ENCODE results near the gene HIGD2B. TPM values are rescaled to one million over a fixed set of nuclear protein-coding genes. Genes with fewer than 3 reads are reported as not detected.
"Not testable (repeated sequence)": the region's sequence is repeated elsewhere in the genome, so short reads cannot be mapped to it uniquely, and the experiment has no call there.

Gene HIGD2B
- total and polyA plus RNA-seq, 8 donors, result 0.24 TPM; not detected in 7

DNA sequence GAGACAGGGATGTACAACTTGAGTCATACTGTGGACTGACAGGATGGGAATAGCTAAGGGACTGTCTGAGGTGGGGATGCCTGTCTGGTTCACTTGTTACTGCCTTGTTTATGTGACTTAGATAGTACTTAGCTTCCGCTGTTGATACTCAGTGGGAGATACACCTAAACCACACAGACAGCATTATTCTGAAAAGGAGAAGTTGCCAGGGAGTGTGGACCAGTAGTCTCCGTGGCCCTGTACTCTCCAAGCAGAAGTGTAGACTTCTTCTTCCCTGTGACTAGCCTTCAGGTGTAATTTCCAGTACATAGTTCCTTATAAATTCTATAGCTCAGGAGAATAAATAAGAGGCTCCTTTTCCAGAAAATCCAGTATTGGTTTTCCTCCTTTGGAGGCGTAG is 5.1 kb downstream of the HIGD2B start:
- ATAC-seq (no peak), DNase-seq (no peak)
- intact Hi-C loops (cut with DNase I), result no loop called here
- no peaks in the 10 kb centered on the region for H3K9me3 ChIP-seq
- H3K4me1 ChIP-seq, result peaks cover 4 to 7% of the 10 kb centered on the region in 2 donors
- TF ChIP-seq, protein P1, sequence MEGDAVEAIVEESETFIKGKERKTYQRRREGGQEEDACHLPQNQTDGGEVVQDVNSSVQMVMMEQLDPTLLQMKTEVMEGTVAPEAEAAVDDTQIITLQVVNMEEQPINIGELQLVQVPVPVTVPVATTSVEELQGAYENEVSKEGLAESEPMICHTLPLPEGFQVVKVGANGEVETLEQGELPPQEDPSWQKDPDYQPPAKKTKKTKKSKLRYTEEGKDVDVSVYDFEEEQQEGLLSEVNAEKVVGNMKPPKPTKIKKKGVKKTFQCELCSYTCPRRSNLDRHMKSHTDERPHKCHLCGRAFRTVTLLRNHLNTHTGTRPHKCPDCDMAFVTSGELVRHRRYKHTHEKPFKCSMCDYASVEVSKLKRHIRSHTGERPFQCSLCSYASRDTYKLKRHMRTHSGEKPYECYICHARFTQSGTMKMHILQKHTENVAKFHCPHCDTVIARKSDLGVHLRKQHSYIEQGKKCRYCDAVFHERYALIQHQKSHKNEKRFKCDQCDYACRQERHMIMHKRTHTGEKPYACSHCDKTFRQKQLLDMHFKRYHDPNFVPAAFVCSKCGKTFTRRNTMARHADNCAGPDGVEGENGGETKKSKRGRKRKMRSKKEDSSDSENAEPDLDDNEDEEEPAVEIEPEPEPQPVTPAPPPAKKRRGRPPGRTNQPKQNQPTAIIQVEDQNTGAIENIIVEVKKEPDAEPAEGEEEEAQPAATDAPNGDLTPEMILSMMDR (IDR thresholded peaks at IDR 0.05), result no peak
- no peaks in the 10 kb centered on the region for H3K36me3 ChIP-seq
- no peak overlapping the region for H3K27ac ChIP-seq
- H3K27me3 ChIP-seq, result peaks cover 17 to 38% of the 10 kb centered on the region in 2 donors
- H3K4me3 ChIP-seq, result no peak overlapping the region

DNA sequence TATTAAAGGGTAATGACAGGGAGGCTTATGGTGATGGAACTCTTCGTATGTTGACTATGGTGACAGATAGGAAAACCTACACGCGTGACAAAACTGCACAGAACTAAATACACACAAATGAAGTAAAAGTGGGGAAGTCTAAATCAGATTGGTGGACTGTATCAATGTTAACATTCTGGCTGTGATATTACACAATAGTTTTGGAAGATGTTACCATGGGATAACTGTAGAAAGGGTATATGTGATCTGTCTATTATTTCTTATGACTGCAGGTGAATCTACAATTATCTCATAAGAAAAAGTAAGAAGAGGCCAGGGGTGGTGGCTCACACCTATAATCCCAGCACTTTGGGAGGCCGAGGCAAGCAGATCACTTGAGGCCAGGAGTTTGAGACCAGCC is 9.1 kb downstream of the HIGD2B start:
- Histone ChIP-seq H3K27me3 (peaks cover 17 to 69% of the 10 kb centered on the region in 2 donors), H3K36me3 (no peaks in the 10 kb centered on the region), H3K4me3 (no peak overlapping the region), H3K9me3 (no peaks in the 10 kb centered on the region), H3K27ac (no peak overlapping the region), H3K4me1 (no peaks in the 10 kb centered on the region)
- DNase-seq (no peak), ATAC-seq (no peak)
- TF ChIP-seq, protein P1 (IDR thresholded peaks at IDR 0.05), result no peak
- intact Hi-C loops (cut with DNase I), result no loop called here

DNA sequence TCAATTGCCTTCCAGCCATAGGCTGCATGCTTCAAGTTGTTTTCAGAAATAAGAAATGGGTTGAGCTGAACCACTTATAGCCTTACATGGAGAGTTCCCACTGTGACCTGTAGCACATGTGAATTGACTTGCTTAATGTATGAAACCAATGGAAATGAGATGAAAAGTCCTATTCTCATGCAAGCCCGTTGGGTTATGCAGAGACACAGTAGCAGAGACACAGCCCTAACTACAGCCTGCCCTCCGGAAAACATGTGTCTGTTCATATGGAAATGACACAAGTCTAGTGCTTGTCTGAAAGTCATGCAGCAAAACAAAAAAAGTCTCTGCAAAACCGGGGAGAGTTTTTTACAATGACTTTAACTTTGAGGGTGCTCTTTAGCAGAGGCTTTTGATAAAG is 14.5 kb downstream of the HIGD2B start:
- peaks cover 0 to 36% of the 10 kb centered on the region in 2 donors for H3K27me3 ChIP-seq
- no peaks in the 10 kb centered on the region for H3K36me3 ChIP-seq
- H3K27ac ChIP-seq, result no peak overlapping the region
- DNase-seq (no peak), ATAC-seq (no peak)
- intact Hi-C loops (cut with DNase I), result no loop called here
- H3K4me3 ChIP-seq, result no peak overlapping the region
- H3K9me3 ChIP-seq, result no peaks in the 10 kb centered on the region
- H3K4me1 ChIP-seq, result no peaks in the 10 kb centered on the region
- TF ChIP-seq, protein P1 (IDR thresholded peaks at IDR 0.05), result no peak

DNA sequence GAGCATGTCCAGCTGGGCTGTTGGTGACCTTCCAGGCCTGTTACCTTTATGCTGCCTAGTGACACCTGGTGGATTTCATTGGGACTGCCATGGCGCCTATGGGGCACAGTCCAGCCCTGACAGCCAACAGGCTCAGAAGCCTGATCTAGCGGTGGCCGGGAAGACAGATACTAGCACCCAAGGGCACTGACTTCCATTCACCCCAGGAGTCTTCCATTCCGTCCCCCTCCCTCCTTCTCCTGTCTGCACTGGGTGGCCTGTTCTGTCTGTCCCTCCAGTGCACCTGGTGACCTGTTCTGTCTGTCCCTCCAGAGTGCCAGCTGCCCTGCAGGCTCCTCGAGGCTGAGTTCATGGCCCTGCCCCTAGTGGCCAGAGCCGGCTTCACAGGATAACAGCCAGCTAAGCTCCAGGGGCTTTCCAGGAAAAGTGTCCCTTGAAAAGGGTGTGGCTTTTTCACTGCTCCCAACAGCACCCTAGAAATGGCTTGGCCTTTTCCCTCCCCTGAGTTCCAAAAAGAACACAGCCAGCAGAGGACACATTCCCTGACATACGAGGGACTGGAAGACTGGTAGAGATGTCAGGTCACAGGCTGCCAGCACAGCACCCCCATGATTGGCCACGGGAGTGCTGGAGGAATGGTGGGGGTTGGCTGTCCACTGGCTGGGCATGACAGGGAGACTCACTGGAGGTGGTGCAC is 15.2 kb downstream of the HIGD2B start:
- DNase-seq (peak; percentile 44 to 93 (median 74)), ATAC-seq (peak; percentile 100)
- H3K27ac ChIP-seq; H3K36me3 ChIP-seq; H3K4me3 ChIP-seq; H3K4me1 ChIP-seq; intact Hi-C loops (cut with DNase I); H3K9me3 ChIP-seq: not testable (repeated sequence)
- peaks cover 0 to 30% of the 10 kb centered on the region in 2 donors for H3K27me3 ChIP-seq
- TF ChIP-seq, protein P1 (IDR thresholded peaks at IDR 0.05), result peak; percentile 38 to 83

DNA sequence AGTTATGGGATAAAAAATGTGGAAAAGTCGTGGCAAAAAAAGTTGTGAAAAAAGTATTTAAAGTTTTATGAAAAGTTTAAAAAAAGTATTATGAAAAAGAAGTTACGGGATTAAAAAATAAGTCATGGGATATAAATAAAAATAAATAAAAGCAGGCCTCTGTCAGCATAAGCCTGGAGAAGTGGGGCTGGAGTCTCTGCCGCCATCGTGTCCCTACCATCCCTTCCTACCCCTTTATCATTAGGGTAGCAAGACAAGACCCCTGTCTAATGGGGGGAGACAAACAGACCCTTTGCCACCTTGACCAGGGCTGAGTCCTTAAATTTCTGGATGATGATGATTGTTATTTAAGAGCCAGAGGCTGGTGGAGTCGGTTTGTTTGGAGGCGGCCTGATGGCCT is 16.2 kb downstream of the HIGD2B start:
- intact Hi-C loops (cut with DNase I); H3K4me3 ChIP-seq; DNase-seq; H3K4me1 ChIP-seq; H3K27ac ChIP-seq; ATAC-seq; H3K9me3 ChIP-seq; H3K36me3 ChIP-seq: not testable (repeated sequence)
- peaks cover 0 to 20% of the 10 kb centered on the region in 2 donors for H3K27me3 ChIP-seq

DNA sequence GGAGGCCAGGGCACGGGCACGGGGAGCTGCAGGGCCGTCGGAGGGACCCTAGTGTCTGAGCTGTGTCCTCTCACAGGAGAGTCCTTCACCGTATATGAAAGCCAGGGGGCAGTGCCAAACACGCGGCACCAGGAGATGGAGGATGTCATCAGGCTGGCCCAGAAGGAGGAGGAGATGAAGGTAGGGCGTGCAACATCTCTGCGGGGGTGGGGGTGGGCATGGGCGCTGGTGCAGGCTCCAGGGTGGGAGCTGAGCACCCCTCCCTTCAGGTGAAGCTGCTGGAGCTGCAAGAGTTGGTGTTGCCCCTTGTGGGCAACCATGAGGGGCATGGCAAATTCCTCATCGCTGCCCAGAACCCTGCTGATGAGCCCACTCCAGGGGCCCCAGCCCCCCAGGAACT is 20.3 kb downstream of the HIGD2B start:
- DNase-seq; H3K27me3 ChIP-seq; ATAC-seq; H3K4me3 ChIP-seq; H3K27ac ChIP-seq; H3K36me3 ChIP-seq; H3K9me3 ChIP-seq; H3K4me1 ChIP-seq; intact Hi-C loops (cut with DNase I): not testable (repeated sequence)

DNA sequence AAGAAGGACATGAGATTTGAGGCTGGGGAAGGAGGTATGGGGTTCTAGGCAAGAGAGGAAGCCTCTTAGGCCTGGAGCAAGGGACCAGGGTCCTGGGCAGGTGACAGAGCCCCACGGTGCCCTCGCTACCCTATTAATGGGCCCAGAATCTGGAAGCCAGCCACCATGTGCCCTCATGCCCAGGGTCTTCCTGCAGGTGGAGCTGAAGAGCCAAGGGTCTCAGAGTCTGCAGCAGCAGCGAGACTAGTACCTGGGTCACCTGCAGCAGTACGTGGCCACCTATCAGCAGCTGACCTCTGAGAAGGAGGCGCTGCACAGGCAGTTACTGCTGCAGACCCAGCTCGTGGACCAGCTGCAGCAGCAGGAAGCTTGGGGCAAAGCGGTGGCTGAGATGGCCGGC is 22.1 kb downstream of the HIGD2B start:
- DNase-seq; H3K4me1 ChIP-seq; intact Hi-C loops (cut with DNase I); H3K27ac ChIP-seq; H3K9me3 ChIP-seq; H3K27me3 ChIP-seq; H3K36me3 ChIP-seq; H3K4me3 ChIP-seq; ATAC-seq: not testable (repeated sequence)

DNA sequence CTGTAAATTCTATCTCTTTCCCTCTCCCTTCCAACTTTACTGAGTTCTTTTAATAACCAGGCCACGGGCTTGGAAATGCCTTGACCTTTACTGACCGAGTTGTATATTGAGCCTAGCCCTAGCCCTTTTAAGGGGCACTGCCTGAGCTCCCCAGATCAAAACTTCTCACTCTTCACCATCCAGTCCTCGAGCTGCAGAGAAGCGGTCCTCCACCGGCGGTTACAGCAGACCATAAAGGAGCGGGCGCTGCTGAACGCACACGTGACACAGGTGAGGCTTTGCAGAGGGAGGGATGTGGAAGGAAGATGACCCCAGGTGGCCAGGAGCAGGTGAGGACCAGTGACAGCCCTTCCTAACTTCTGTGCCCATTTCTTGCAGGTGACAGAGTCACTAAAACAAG is 24.9 kb downstream of the HIGD2B start:
- H3K9me3 ChIP-seq; H3K27ac ChIP-seq; intact Hi-C loops (cut with DNase I); H3K4me1 ChIP-seq; DNase-seq; ATAC-seq; H3K27me3 ChIP-seq; H3K4me3 ChIP-seq; H3K36me3 ChIP-seq: not testable (repeated sequence)

DNA sequence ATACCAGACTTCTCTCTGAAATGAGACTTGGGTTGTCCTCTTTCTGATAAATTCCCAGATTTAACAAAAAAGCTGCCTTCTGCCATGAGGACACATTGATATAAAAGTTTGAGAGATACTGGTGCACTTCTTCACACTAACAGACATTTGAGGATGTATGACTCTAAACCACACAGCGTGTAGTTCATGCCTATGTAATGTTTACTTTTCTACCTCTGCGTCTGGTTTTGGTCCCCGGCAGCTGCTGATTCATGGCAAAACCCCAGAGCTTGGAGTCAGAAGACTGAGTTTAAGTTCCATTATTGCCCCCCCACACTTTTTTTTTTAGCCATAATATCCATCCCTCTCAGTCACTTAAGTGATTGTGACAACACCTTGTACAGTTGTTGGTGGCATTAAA is 30.0 kb downstream of the HIGD2B start:
- DNase-seq; H3K4me3 ChIP-seq; H3K27me3 ChIP-seq; H3K27ac ChIP-seq; ATAC-seq; H3K36me3 ChIP-seq; H3K4me1 ChIP-seq; intact Hi-C loops (cut with DNase I); H3K9me3 ChIP-seq: not testable (repeated sequence)

DNA sequence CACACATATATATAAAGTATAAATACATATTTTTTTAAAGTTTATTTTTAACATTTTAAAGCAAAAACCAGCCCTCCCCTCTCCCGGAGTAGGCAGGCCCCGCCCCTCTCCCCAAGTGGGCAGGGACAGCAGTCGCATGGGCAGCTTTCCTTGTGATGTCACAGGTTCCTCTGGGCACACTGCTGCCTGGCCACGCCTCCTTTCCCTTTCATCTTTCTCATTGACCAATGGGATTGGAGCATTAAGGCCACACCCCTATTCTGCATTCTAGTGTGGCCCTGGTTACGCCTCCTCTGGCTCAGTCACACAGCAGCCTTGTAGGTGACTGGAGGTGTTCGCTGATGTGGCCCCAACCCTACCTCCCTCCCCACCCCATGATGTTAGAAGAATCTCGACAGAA is 31.6 kb downstream of the HIGD2B start, which contains the start of gene GOLGA6B:
GOLGA6B (plus strand) TSS at position 301 of the 400 bp plus-strand sequence; CDS start at position 342, 41 bp downstream.
- ATAC-seq; H3K27ac ChIP-seq; DNase-seq; H3K4me1 ChIP-seq; intact Hi-C loops (cut with DNase I); H3K27me3 ChIP-seq; H3K9me3 ChIP-seq; H3K36me3 ChIP-seq; H3K4me3 ChIP-seq: not testable (repeated sequence)
